Astrocyte (in vitro differentiated cells and primary cell): ENCODE results near the gene HLA-DRA.

ENCODE experiments used
- CTCF ChIP-seq: IDR thresholded peaks from 2 replicates; pipeline ENCODE4 v1.5.1; 2011; ENCODE audit warnings: low read depth, mild to moderate bottlenecking, inconsistent platforms, low read length, moderate library complexity; ENCODE audit not compliant: insufficient read depth
- EZH2 ChIP-seq: IDR thresholded peaks from 2 replicates; pipeline ENCODE4 v1.6.1; 2012; ENCODE audit warnings: mild to moderate bottlenecking, low read length, inconsistent platforms; ENCODE audit not compliant: insufficient read depth

GRCh38 chr6:32393665-32394420 lies 45.8 kb upstream of the HLA-DRA start:
- TF ChIP-seq CTCF = no peak
- TF ChIP-seq EZH2 = no peak
